Epithelial cell of esophagus (primary cell): ENCODE data around the gene ADAM15.

Source experiments
- DNase-seq: peaks from one replicate; pipeline ENCODE4 v3.0.0; 2010; ENCODE audit warnings: low read depth
- H3K4me3 ChIP-seq: 2 replicates; pipeline ENCODE4 v1.5.1; 2011; ENCODE audit warnings: mild to moderate bottlenecking, low read length, control low read depth
- CTCF ChIP-seq: IDR thresholded peaks from 2 replicates; pipeline ENCODE4 v1.5.1; 2011; ENCODE audit warnings: low read depth, mild to moderate bottlenecking, low read length, control low read depth, inconsistent platforms; ENCODE audit not compliant: insufficient read depth; ENCODE audit errors: missing control alignments

ADAM15 gene

GRCh38 chr1:155091071-155092051 is 40.2 kb downstream of the ADAM15 start:
- H3K4me3 ChIP-seq = no peak overlapping the region
- peak; percentile 95 for TF ChIP-seq CTCF
- DNase-seq = peak; percentile 68

GRCh38 chr1:155092131-155092530 is 41.0 kb downstream of the ADAM15 start:
- no peak for DNase-seq
- TF ChIP-seq CTCF = no peak
- no peak overlapping the region for H3K4me3 ChIP-seq

GRCh38 chr1:155092641-155093040 is 41.5 kb downstream of the ADAM15 start:
- TF ChIP-seq CTCF = no peak
- H3K4me3 ChIP-seq = no peak overlapping the region

GRCh38 chr1:155093911-155094621 is 43.0 kb downstream of the ADAM15 start:
- H3K4me3 ChIP-seq = no peak overlapping the region
- TF ChIP-seq CTCF = peak; percentile 64
- DNase-seq = peak; percentile 68

More at GRCh38 chr1:155092641-155093040, 41.5 kb downstream of the ADAM15 start:
- no peak for DNase-seq

GRCh38 chr1:155094622-155094948 is 43.5 kb downstream of the ADAM15 start:
- no peak overlapping the region for H3K4me3 ChIP-seq
- no peak for DNase-seq
- no peak for TF ChIP-seq CTCF

- TF ChIP-seq CTCF = no peak
- no peak for DNase-seq
- no peak overlapping the region for H3K4me3 ChIP-seq
These were observed 48.2 kb downstream of the ADAM15 start for GRCh38 chr1:155099331-155099730.
